Astrocyte (in vitro differentiated cells and primary cell): Measurements from ENCODE around the gene COPS2. TPM values are rescaled to one million over a fixed set of nuclear protein-coding genes. Genes with fewer than 3 reads are reported as not detected.

Experiments
- DNase-seq: peaks from one replicate; pipeline ENCODE4 v3.0.0-alpha.2; 2010; ENCODE audit warnings: low read depth
- FAIRE-seq: peaks from 2 replicates; lab custom pipeline; 2011; peaks lifted over from hg19 to GRCh38; lab: Jason Lieb, UNC
- H2AFZ ChIP-seq: 2 replicates; pipeline ENCODE4 v1.6.0; 2012; ENCODE audit warnings: low read depth, low read length, inconsistent platforms
- H3K27ac ChIP-seq: 2 replicates; pipeline ENCODE4 v1.5.1; 2011; ENCODE audit warnings: low read depth, low read length, inconsistent platforms
- H3K27me3 ChIP-seq: 2 replicates; pipeline ENCODE4 v1.6.0; 2011; ENCODE audit warnings: low read length, inconsistent platforms; ENCODE audit not compliant: insufficient read depth
- H3K36me3 ChIP-seq: 2 replicates; pipeline ENCODE4 v1.5.1; 2011; ENCODE audit warnings: low read length, inconsistent platforms; ENCODE audit not compliant: insufficient read depth
- H3K4me1 ChIP-seq: 2 replicates; pipeline ENCODE4 v1.5.1; 2011; ENCODE audit warnings: low read length, inconsistent platforms; ENCODE audit not compliant: insufficient read depth
- H3K4me2 ChIP-seq: 2 replicates; pipeline ENCODE4 v1.6.0; 2012; ENCODE audit warnings: low read length, inconsistent platforms
- H3K4me3 ChIP-seq: 2 replicates; pipeline ENCODE4 v1.5.1; 2011; ENCODE audit warnings: low read depth, mild to moderate bottlenecking, low read length, inconsistent platforms; ENCODE audit not compliant: insufficient read depth
- H3K79me2 ChIP-seq: 2 replicates; pipeline ENCODE4 v1.6.0; 2012; ENCODE audit warnings: mild to moderate bottlenecking, low read length, inconsistent platforms; ENCODE audit not compliant: insufficient read depth
- H3K9ac ChIP-seq: 2 replicates; pipeline ENCODE4 v1.6.0; 2012; ENCODE audit warnings: mild to moderate bottlenecking, low read length, inconsistent platforms
- H3K9me3 ChIP-seq: 2 replicates; pipeline ENCODE4 v1.5.1; 2012; ENCODE audit warnings: low read depth, mild to moderate bottlenecking, low read length, inconsistent platforms; ENCODE audit not compliant: insufficient read depth
- H4K20me1 ChIP-seq: 2 replicates; pipeline ENCODE4 v1.6.0; 2012; ENCODE audit warnings: low read length, inconsistent platforms; ENCODE audit not compliant: insufficient read depth
- H3K27ac Mint-ChIP-seq: one replicate; pipeline ENCODE4 v1.8.0; 2021; ENCODE audit warnings: mild to moderate bottlenecking, mixed read lengths; ENCODE audit not compliant: unreplicated experiment
- H3K27me3 Mint-ChIP-seq: one replicate; pipeline ENCODE4 v1.8.0; 2021; ENCODE audit warnings: low read depth, mixed read lengths; ENCODE audit not compliant: unreplicated experiment
- H3K36me3 Mint-ChIP-seq: one replicate; pipeline ENCODE4 v1.8.0; 2021; ENCODE audit warnings: low read depth, mixed read lengths; ENCODE audit not compliant: unreplicated experiment
- H3K4me1 Mint-ChIP-seq: one replicate; pipeline ENCODE4 v1.8.0; 2021; ENCODE audit warnings: low read depth, mixed read lengths; ENCODE audit not compliant: unreplicated experiment
- H3K4me3 Mint-ChIP-seq: one replicate; pipeline ENCODE4 v1.8.0; 2021; ENCODE audit warnings: mild to moderate bottlenecking, moderate library complexity, mixed read lengths; ENCODE audit not compliant: unreplicated experiment
- H3K9me3 Mint-ChIP-seq: one replicate; pipeline ENCODE4 v1.8.0; 2021; ENCODE audit warnings: mild to moderate bottlenecking, mixed read lengths; ENCODE audit not compliant: unreplicated experiment
- EZH2 ChIP-seq: IDR thresholded peaks from 2 replicates; pipeline ENCODE4 v1.6.1; 2012; ENCODE audit warnings: mild to moderate bottlenecking, low read length, inconsistent platforms; ENCODE audit not compliant: insufficient read depth
- total RNA-seq: library from RNA; stranded (reverse); gene quantifications from 2 replicates; pipeline ENCODE4 v1.2.1, GENCODE V29; 2021
- TF ChIP-seq, protein P1 (sequence below): IDR thresholded peaks from 2 replicates; pipeline ENCODE4 v1.5.1; 2011; ENCODE audit warnings: low read depth, mild to moderate bottlenecking, inconsistent platforms, low read length, moderate library complexity; ENCODE audit not compliant: insufficient read depth

The COPS2 gene
- total RNA-seq, 1 donor from 2014 or later: 94.3 TPM

- Mint-ChIP-seq H3K4me3 (no peak overlapping the region), H3K36me3 (peaks cover 4% of the 10 kb centered on the region), H3K9me3 (no peaks in the 10 kb centered on the region), H3K27me3 (no peaks in the 10 kb centered on the region), H3K27ac (no peak overlapping the region), H3K4me1 (peaks cover 7% of the 10 kb centered on the region)
- no peak overlapping the region for H3K4me3 ChIP-seq
- H3K79me2 ChIP-seq: no peaks in the 10 kb centered on the region
- H3K9ac ChIP-seq: no peak overlapping the region
- H3K4me2 ChIP-seq: no peak overlapping the region
- no peak overlapping the region for H2AFZ ChIP-seq
- no peaks in the 10 kb centered on the region for H3K36me3 ChIP-seq
- H4K20me1 ChIP-seq: no peaks in the 10 kb centered on the region
- no peaks in the 10 kb centered on the region for H3K9me3 ChIP-seq
- no peaks in the 10 kb centered on the region for H3K27me3 ChIP-seq
- H3K27ac ChIP-seq: no peak overlapping the region
- DNase-seq: no peak
- no peaks in the 10 kb centered on the region for H3K4me1 ChIP-seq
- TF ChIP-seq, protein P1, sequence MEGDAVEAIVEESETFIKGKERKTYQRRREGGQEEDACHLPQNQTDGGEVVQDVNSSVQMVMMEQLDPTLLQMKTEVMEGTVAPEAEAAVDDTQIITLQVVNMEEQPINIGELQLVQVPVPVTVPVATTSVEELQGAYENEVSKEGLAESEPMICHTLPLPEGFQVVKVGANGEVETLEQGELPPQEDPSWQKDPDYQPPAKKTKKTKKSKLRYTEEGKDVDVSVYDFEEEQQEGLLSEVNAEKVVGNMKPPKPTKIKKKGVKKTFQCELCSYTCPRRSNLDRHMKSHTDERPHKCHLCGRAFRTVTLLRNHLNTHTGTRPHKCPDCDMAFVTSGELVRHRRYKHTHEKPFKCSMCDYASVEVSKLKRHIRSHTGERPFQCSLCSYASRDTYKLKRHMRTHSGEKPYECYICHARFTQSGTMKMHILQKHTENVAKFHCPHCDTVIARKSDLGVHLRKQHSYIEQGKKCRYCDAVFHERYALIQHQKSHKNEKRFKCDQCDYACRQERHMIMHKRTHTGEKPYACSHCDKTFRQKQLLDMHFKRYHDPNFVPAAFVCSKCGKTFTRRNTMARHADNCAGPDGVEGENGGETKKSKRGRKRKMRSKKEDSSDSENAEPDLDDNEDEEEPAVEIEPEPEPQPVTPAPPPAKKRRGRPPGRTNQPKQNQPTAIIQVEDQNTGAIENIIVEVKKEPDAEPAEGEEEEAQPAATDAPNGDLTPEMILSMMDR: no peak
- no peak for TF ChIP-seq EZH2
- FAIRE-seq: no peak
Observed at GRCh38 chr15:49093252-49094105, 61.9 kb downstream of the COPS2 start.

DNA sequence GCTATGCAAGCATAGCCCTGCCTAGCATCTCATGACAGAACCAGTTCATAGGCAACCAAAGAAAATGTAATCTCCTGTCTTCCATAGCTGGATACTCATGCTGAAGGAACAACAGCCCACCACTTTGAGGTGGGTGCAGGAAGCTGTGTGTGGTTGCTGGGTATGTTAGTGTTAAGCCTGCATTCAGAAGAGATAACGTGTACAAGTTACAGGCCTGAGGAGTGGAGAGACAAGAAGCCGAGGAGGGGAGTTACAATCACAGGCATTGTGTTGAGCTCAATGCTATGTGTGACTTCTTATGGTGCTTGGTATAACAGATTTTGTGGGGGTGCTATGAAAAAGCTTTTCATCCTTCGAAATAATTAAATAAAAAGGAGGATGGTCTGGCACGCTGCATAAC, 66.4 kb downstream of the COPS2 start:
- Mint-ChIP-seq H3K27ac (peak overlapping the region; percentile 48), H3K4me1 (peaks cover 11% of the 10 kb centered on the region), H3K9me3 (no peaks in the 10 kb centered on the region), H3K4me3 (no peak overlapping the region), H3K36me3 (peaks cover 2% of the 10 kb centered on the region), H3K27me3 (no peaks in the 10 kb centered on the region)
- Histone ChIP-seq H3K4me3 (no peak overlapping the region), H3K9me3 (no peaks in the 10 kb centered on the region), H3K79me2 (no peaks in the 10 kb centered on the region), H2AFZ (no peak overlapping the region), H4K20me1 (no peaks in the 10 kb centered on the region), H3K27me3 (no peaks in the 10 kb centered on the region), H3K36me3 (no peaks in the 10 kb centered on the region), H3K4me2 (no peak overlapping the region), H3K9ac (no peak overlapping the region), H3K27ac (no peak overlapping the region), H3K4me1 (peaks cover 1% of the 10 kb centered on the region)
- DNase-seq (no peak), FAIRE-seq (no peak)
- TF ChIP-seq EZH2: no peak
- TF ChIP-seq, protein P1: no peak
